Lower leg skin (tissue), 4 donors: ENCODE results near the gene NFASC. TPM values are rescaled to one million over a fixed set of nuclear protein-coding genes. Genes with fewer than 3 reads are reported as not detected.

Source experiments
- DNase-seq, 2 donors: peaks; one replicate each; pipeline ENCODE4 v3.0.0-alpha.2; 2019; ENCODE audit warnings: low spot score in 2 of 2
- H3K4me3 ChIP-seq: fragments of 200-600 bp; sonication (generic); 2 replicates; pipeline ENCODE4 v1.5.1; 2017; ENCODE audit warnings: mild to moderate bottlenecking, low read depth; ENCODE audit not compliant: poor library complexity, severe bottlenecking
- CTCF ChIP-seq, 3 donors: fragments of 450-650 bp; IDR thresholded peaks; one replicate each; pipeline ENCODE4 v1.5.1; 2016; ENCODE audit warnings: antibody characterized with exemption in 3 of 3, mild to moderate bottlenecking in 3 of 3, moderate library complexity in 2 of 3
- POLR2A ChIP-seq, 2 donors: fragments of 450-650 bp; IDR thresholded peaks; one replicate each; pipeline ENCODE4 v1.6.1; 2016 to 2017; ENCODE audit warnings: antibody characterized with exemption in 2 of 2, mild to moderate bottlenecking in 1 of 2, moderate library complexity in 1 of 2
- WGBS, 2 donors: methylation state at CpG; one replicate each; pipeline ENCODE4 v1.1.5; 2018; 5-methylcytosine and 5-hydroxymethylcytosine counted together
- intact Hi-C: fragments of 100-400 bp; cut with DNase I; formaldehyde crosslinking; loops from one replicate; pipeline ENCODE4 v1.15.0; 2023; ENCODE audit warnings: low total_unique reads
- total RNA-seq, 4 donors: library from RNA; depleted of rRNA; stranded (reverse); fragments of >200 nt; gene quantifications; one replicate each; pipeline ENCODE4 v1.1.0, GENCODE V29; 2016

The NFASC gene
- total RNA-seq, 4 donors from 2014 or later: 10.2 to 17.2 (median 14.2) TPM

GRCh38 chr1:204994086-204994862 is 123.6 kb downstream of the NFASC start:
- 86 to 91% methylated on average over 10 of the region's 10 CpGs for WGBS, 2 donors
- intact Hi-C loops: no loop called here
- no peak for DNase-seq
- no peak for TF ChIP-seq CTCF (IDR thresholded peaks at IDR 0.05)
- no peak for TF ChIP-seq POLR2A (IDR thresholded peaks at IDR 0.05)
- no peak overlapping the region for H3K4me3 ChIP-seq

GRCh38 chr1:204996981-204997380 is 126.3 kb downstream of the NFASC start:
- intact Hi-C loops: no loop called here
- no peak overlapping the region for H3K4me3 ChIP-seq
- 86 to 90% methylated on average over 22 of the region's 22 CpGs for WGBS, 2 donors
- no peak for TF ChIP-seq CTCF (IDR thresholded peaks at IDR 0.05)
- no peak for TF ChIP-seq POLR2A (IDR thresholded peaks at IDR 0.05)
- no peak for DNase-seq

- 48 to 57% methylated on average over 16 of the region's 16 CpGs for WGBS, 2 donors
- H3K4me3 ChIP-seq: no peak overlapping the region
- intact Hi-C loops: no loop called here
- no peak for DNase-seq
- no peak for TF ChIP-seq POLR2A (IDR thresholded peaks at IDR 0.05)
Measured at GRCh38 chr1:204997591-204998355, 127.1 kb downstream of the NFASC start.

GRCh38 chr1:205001162-205001561 is 130.5 kb downstream of the NFASC start:
- TF ChIP-seq POLR2A (IDR thresholded peaks at IDR 0.05): no peak
- no peak for TF ChIP-seq CTCF (IDR thresholded peaks at IDR 0.05)
- DNase-seq: no peak
- intact Hi-C loops: no loop called here

GRCh38 chr1:205002705-205003104 is 132.0 kb downstream of the NFASC start:
- TF ChIP-seq POLR2A (IDR thresholded peaks at IDR 0.05): no peak
- no peak for TF ChIP-seq CTCF (IDR thresholded peaks at IDR 0.05)
- no peak overlapping the region for H3K4me3 ChIP-seq
- DNase-seq: no peak
- intact Hi-C loops: no loop called here
- WGBS, 2 donors: 87 to 90% methylated on average over 7 of the region's 7 CpGs

More at GRCh38 chr1:205001162-205001561, 130.5 kb downstream of the NFASC start:
- no peak overlapping the region for H3K4me3 ChIP-seq
- 94 to 95% methylated on average over 14 of the region's 14 CpGs for WGBS, 2 donors

- TF ChIP-seq CTCF (IDR thresholded peaks at IDR 0.05): no peak
- no peak for TF ChIP-seq POLR2A (IDR thresholded peaks at IDR 0.05)
- H3K4me3 ChIP-seq: no peak overlapping the region
- 52 to 58% methylated on average over 10 of the region's 10 CpGs for WGBS, 2 donors
- intact Hi-C loops: no loop called here
- no peak for DNase-seq
Measured at GRCh38 chr1:205003358-205004131, 132.9 kb downstream of the NFASC start.
